HL-60 (cell line): ENCODE results near the gene C4BPA.

Experiments
- DNase-seq, 2 experiments: peaks; one replicate each; pipeline ENCODE4 v3.0.0-alpha.2; 2010 to 2020; ENCODE audit warnings: low read depth in 1 of 2, low spot score in 1 of 2
- H3K27ac ChIP-seq: fragments of 250-450 bp; sonication (Bioruptor Pico); replicated peaks from 2 replicates; pipeline ENCODE4 v1.5.1; 2020; ENCODE audit warnings: mild to moderate bottlenecking, moderate library complexity
- H3K27me3 ChIP-seq: fragments of 250-450 bp; sonication (Bioruptor Pico); 2 replicates; pipeline ENCODE4 v1.5.1; 2021; ENCODE audit warnings: mild to moderate bottlenecking, moderate library complexity; ENCODE audit not compliant: insufficient read depth, poor library complexity, severe bottlenecking
- H3K4me3 ChIP-seq: replicated peaks from 2 replicates; pipeline ENCODE4 v1.5.1; 2011; ENCODE audit warnings: mild to moderate bottlenecking, control low read depth, low read length; ENCODE audit not compliant: insufficient read depth
- CTCF ChIP-seq: IDR thresholded peaks from one replicate; pipeline ENCODE4 v1.5.1; 2011; ENCODE audit warnings: low read length, control low read depth, inconsistent platforms; ENCODE audit not compliant: insufficient read depth
- GABPA ChIP-seq: IDR thresholded peaks from 2 replicates; pipeline ENCODE4 v1.6.1; 2012; ENCODE audit warnings: low read depth
- POLR2AphosphoS5 ChIP-seq: IDR thresholded peaks from 2 replicates; pipeline ENCODE4 v1.6.1; 2012; ENCODE audit warnings: low read depth
- REST ChIP-seq: IDR thresholded peaks from 2 replicates; pipeline ENCODE4 v1.6.1; 2012; ENCODE audit warnings: low read depth; ENCODE audit not compliant: insufficient replicate concordance
- SPI1 ChIP-seq: IDR thresholded peaks from 2 replicates; pipeline ENCODE4 v1.6.1; 2012; ENCODE audit warnings: low read depth, mild to moderate bottlenecking, borderline replicate concordance
- long read RNA-seq: library from polyadenylated mRNA; unstranded; transcript quantifications from one replicate; pipeline ENCODE4 v2.0.0, GENCODE V29; 2020

The C4BPA gene
- long read RNA-seq, result 0 reads

GRCh38 chr1:207103892-207104373 is at the start of gene C4BPA:
Gene C4BPA, plus strand, starts transcription at chr1:207104233. Its CDS starts 8,793 bp downstream, at chr1:207113026.
- Histone ChIP-seq H3K4me3 (no peak within 1 kb of the TSS), H3K27me3 (no peaks in the 10 kb centered on the region), H3K27ac (no peak within 1 kb of the TSS)
- peak; percentile 20 to 46 for DNase-seq
- TF ChIP-seq CTCF, result no peak
- peak; percentile 26; the same call in 1 of the 2 replicates for TF ChIP-seq SPI1
- no peak for TF ChIP-seq REST

- no peak for TF ChIP-seq POLR2AphosphoS5
- TF ChIP-seq SPI1, result peak; percentile 81
- no peak for TF ChIP-seq GABPA
- Histone ChIP-seq H3K27me3 (no peaks in the 10 kb centered on the region), H3K27ac (peak overlapping the region; percentile 26), H3K4me3 (no peak overlapping the region)
- DNase-seq, result peak in 1 of 2 experiments; percentile 36
Observed at GRCh38 chr1:207054491-207054890, 49.5 kb upstream of the C4BPA start.

GRCh38 chr1:207055386-207056001 is 48.5 kb upstream of the C4BPA start:
- DNase-seq, result no peak
- Histone ChIP-seq H3K27me3 (no peaks in the 10 kb centered on the region), H3K4me3 (no peak overlapping the region), H3K27ac (no peak overlapping the region)
- TF ChIP-seq POLR2AphosphoS5 (no peak), SPI1 (no peak), GABPA (no peak)

GRCh38 chr1:207056673-207057072 is 47.4 kb upstream of the C4BPA start:
- DNase-seq, result no peak
- Histone ChIP-seq H3K4me3 (no peak overlapping the region), H3K27me3 (no peaks in the 10 kb centered on the region), H3K27ac (no peak overlapping the region)
- no peak for TF ChIP-seq REST
- no peak for TF ChIP-seq SPI1
- no peak for TF ChIP-seq POLR2AphosphoS5
- no peak for TF ChIP-seq GABPA

GRCh38 chr1:207058252-207058651 is 45.8 kb upstream of the C4BPA start:
- DNase-seq, result no peak
- H3K4me3 ChIP-seq, result no peak overlapping the region
- no peak overlapping the region for H3K27ac ChIP-seq
- no peaks in the 10 kb centered on the region for H3K27me3 ChIP-seq
- TF ChIP-seq POLR2AphosphoS5, result no peak
- no peak for TF ChIP-seq GABPA
- no peak for TF ChIP-seq REST
- TF ChIP-seq CTCF, result no peak
